Astrocyte (in vitro differentiated cells and primary cell): ENCODE measurements around the gene CSF2RB.

Experiments
- CTCF ChIP-seq: IDR thresholded peaks from 2 replicates; pipeline ENCODE4 v1.5.1; 2011; ENCODE audit warnings: low read depth, mild to moderate bottlenecking, inconsistent platforms, low read length, moderate library complexity; ENCODE audit not compliant: insufficient read depth
- EZH2 ChIP-seq: IDR thresholded peaks from 2 replicates; pipeline ENCODE4 v1.6.1; 2012; ENCODE audit warnings: mild to moderate bottlenecking, low read length, inconsistent platforms; ENCODE audit not compliant: insufficient read depth

- TF ChIP-seq CTCF (no peak), EZH2 (no peak)
These were observed 22.3 kb downstream of the CSF2RB start for GRCh38 chr22:36935694-36936093.
